ENCODE measurements around the gene KCNH1. TPM values are rescaled to one million over a fixed set of nuclear protein-coding genes. Genes with fewer than 3 reads are reported as not detected.

The KCNH1 gene
- total and polyA plus RNA-seq, 9 of the 15 experiments (the other 6 are each of a cell fraction or from before 2014, with no cell fraction given): not detected

- Histone ChIP-seq H3K9me1 (ENCODE audit: control insufficient read depth, insufficient read depth, low read length) (no peaks in the 10 kb centered on the region), H3K4me3 (no peak overlapping the region), H3K79me2 (ENCODE audit: control insufficient read depth, insufficient read depth, low read length) (no peaks in the 10 kb centered on the region), H3K4me1 (replicated peaks in 1 of 2; ENCODE audit: control insufficient read depth in 2 of 2, insufficient read depth in 2 of 2, low read length in 2 of 2) (no peaks in the 10 kb centered on the region), H4K20me1 (replicated peaks; ENCODE audit: control insufficient read depth, insufficient read depth, low read length) (no peaks in the 10 kb centered on the region), H3K27ac (ENCODE audit: extremely low read depth, low read depth, low read length) (no peak overlapping the region), H3K4me2 (ENCODE audit: insufficient read depth, low read length) (no peak overlapping the region), H3K9ac (ENCODE audit: insufficient read depth in 1 of 2, low read depth in 2 of 2, low read length in 2 of 2) (no peak overlapping the region), H2AFZ (ENCODE audit: low read depth, low read length) (no peak overlapping the region), H3K36me3 (ENCODE audit: control insufficient read depth, insufficient read depth, low read length) (no peaks in the 10 kb centered on the region), H3K9me3 (replicated peaks; ENCODE audit: control insufficient read depth, insufficient read depth, low read depth, low read length) (no peaks in the 10 kb centered on the region), H3K27me3 (ENCODE audit: control insufficient read depth in 2 of 2, insufficient read depth in 2 of 2, low read length in 2 of 2) (peaks cover 0 to 3% of the 10 kb centered on the region in 2 experiments; a peak in 1 of 5 replicates)
- no TSS peak for BruUV-seq (replicated peaks)
- ChIA-PET POLR2A (no interaction called here), CTCF (ENCODE audit: low intra/inter-chr PET ratio) (no interaction called here)
- FAIRE-seq (no peak), DNase-seq (ENCODE audit: extremely low read depth in 1 of 4, low spot score in 3 of 4) (no peak), ATAC-seq (no peak)
- intact Hi-C loops (cut with micrococcal nuclease): no loop called here
- in situ Hi-C loops (cut with MboI): no loop called here
- 0% methylated on average over 4 of the region's 4 CpGs for WGBS (ENCODE audit: insufficient coverage, low coverage, missing lambda C conversion rate)
- TF ChIP-seq MLLT1 (IDR thresholded peaks at IDR 0.05) (no peak), KLF1 (tag; IDR thresholded peaks at IDR 0.05) (no peak)
These were observed 377.8 kb downstream of the KCNH1 start for GRCh38 chr1:210755991-210756659.
